ENCODE results near the gene NDUFAF5.

NDUFAF5 gene

GRCh38 chr20:13778827-13779226, 6.0 kb upstream of the NDUFAF5 start:
- DNase-seq, result no peak

GRCh38 chr20:13783528-13783927, 1.3 kb upstream of the NDUFAF5 start:
- DNase-seq, result peak; percentile 8

- no peak for DNase-seq
Observed at GRCh38 chr20:13784271-13784892, 446 bp upstream of the NDUFAF5 start.

- DNase-seq, result peak; percentile 10
Observed at GRCh38 chr20:13786143-13786828, 1.5 kb downstream of the NDUFAF5 start.

- DNase-seq, result peak; percentile 75
Observed at GRCh38 chr20:13788167-13788834, 3.5 kb downstream of the NDUFAF5 start.

GRCh38 chr20:13790708-13791107, 5.9 kb downstream of the NDUFAF5 start:
- no peak for DNase-seq

GRCh38 chr20:13791540-13792459, 7.0 kb downstream of the NDUFAF5 start:
- no peak for DNase-seq

GRCh38 chr20:13793001-13793400, 8.2 kb downstream of the NDUFAF5 start:
- DNase-seq, result no peak

GRCh38 chr20:13794667-13795066, 9.8 kb downstream of the NDUFAF5 start:
- DNase-seq, result no peak

- no peak for DNase-seq
Observed at GRCh38 chr20:13799040-13799439, 14.2 kb downstream of the NDUFAF5 start.

- no peak for DNase-seq
Observed at GRCh38 chr20:13799974-13800373, 15.1 kb downstream of the NDUFAF5 start.

GRCh38 chr20:13800728-13801134, 15.9 kb downstream of the NDUFAF5 start:
- peak; percentile 24 for DNase-seq

GRCh38 chr20:13809373-13809772, 24.5 kb downstream of the NDUFAF5 start:
- DNase-seq, result no peak

GRCh38 chr20:13809855-13810254, 25.0 kb downstream of the NDUFAF5 start:
- no peak for DNase-seq

GRCh38 chr20:13810446-13810845, 25.6 kb downstream of the NDUFAF5 start:
- no peak for DNase-seq

- no peak for DNase-seq
Observed at GRCh38 chr20:13813910-13814309, 29.1 kb downstream of the NDUFAF5 start.

GRCh38 chr20:13814672-13815071, 29.8 kb downstream of the NDUFAF5 start:
- no peak for DNase-seq

- no peak for DNase-seq
Observed at GRCh38 chr20:13816757-13817156, 31.9 kb downstream of the NDUFAF5 start.

- DNase-seq, result no peak
Observed at GRCh38 chr20:13817342-13817741, 32.5 kb downstream of the NDUFAF5 start.

- DNase-seq, result peak; percentile 82
Observed at GRCh38 chr20:13819885-13820645, 35.2 kb downstream of the NDUFAF5 start.

GRCh38 chr20:13821876-13822275, 37.0 kb downstream of the NDUFAF5 start:
- DNase-seq, result peak; percentile 14

- DNase-seq, result no peak
Observed at GRCh38 chr20:13822459-13822858, 37.6 kb downstream of the NDUFAF5 start.

All from hematopoietic multipotent progenitor cell treated with erythropoietin and hydrocortisone succinate and interleukin-3 and kit ligand, for 4 days (in vitro differentiated cells).